Activated CD8-positive, alpha-beta T cell treated with anti-CD3 and anti-CD28 coated beads, Interleukin-2, amount 10 ng/mL, durations not matched to agents 7 days and 5 days (primary cell): ENCODE data around the gene IGFBP1. TPM values are rescaled to one million over a fixed set of nuclear protein-coding genes. Genes with fewer than 3 reads are reported as not detected.
"Not testable (repeated sequence)": the region's sequence is repeated elsewhere in the genome, so short reads cannot be mapped to it uniquely, and the experiment has no call there.

Experiments used
- ATAC-seq: fragments of 150-1000 bp; cut with Tn5 transposase; one replicate; pipeline ENCODE4 v1.10.0; 2021; ENCODE audit warnings: moderate library complexity
- CTCF ChIA-PET: fragments of 350-600 bp; sonication (Branson Sonifier 250); formaldehyde crosslinking; loops from one replicate; lab custom pipeline; 2021; ENCODE audit warnings: antibody characterized with exemption; lab: Charles Lee
- POLR2A ChIA-PET: fragments of 350-600 bp; sonication (Branson Sonifier 250); formaldehyde crosslinking; loops from one replicate; lab custom pipeline; 2021; ENCODE audit warnings: antibody characterized with exemption; lab: Charles Lee
- DNase-seq: peaks from one replicate; pipeline ENCODE4 v3.0.0-alpha.2; 2020
- H3K27ac Mint-ChIP-seq: one replicate; pipeline ENCODE4 v1.8.0; 2021; ENCODE audit warnings: mild to moderate bottlenecking, mixed read lengths
- H3K27me3 Mint-ChIP-seq: one replicate; pipeline ENCODE4 v1.8.0; 2021; ENCODE audit warnings: low read depth, mixed read lengths
- H3K36me3 Mint-ChIP-seq: one replicate; pipeline ENCODE4 v1.8.0; 2021; ENCODE audit warnings: low read depth, mixed read lengths
- H3K4me1 Mint-ChIP-seq: one replicate; pipeline ENCODE4 v1.8.0; 2021; ENCODE audit warnings: low read depth, mixed read lengths
- H3K4me3 Mint-ChIP-seq: one replicate; pipeline ENCODE4 v1.8.0; 2021; ENCODE audit warnings: mild to moderate bottlenecking, mixed read lengths
- H3K9me3 Mint-ChIP-seq: one replicate; pipeline ENCODE4 v1.8.0; 2022; ENCODE audit warnings: mixed read lengths; ENCODE audit not compliant: insufficient read depth
- total RNA-seq, 2 experiments: library from RNA; stranded (reverse); gene quantifications; one replicate each; pipeline ENCODE4 v1.2.3, GENCODE V29; 2021

Gene IGFBP1
- total RNA-seq, 2 experiments from 2014 or later, result not detected

GRCh38 chr7:45923290-45923689 is 35.0 kb downstream of the IGFBP1 start:
- CTCF ChIA-PET, result interaction anchor here (0.7 to 3.1 kb wide), 17 partner anchors 10 to 1169 kb away, joined by 3 to 22 read pairs (median 6); no protein-coding TSS in a partner anchor
- H3K36me3 Mint-ChIP-seq, result peaks cover 2% of the 10 kb centered on the region
- DNase-seq (peak; percentile 71), ATAC-seq (peak; percentile 45)
- peak overlapping the region; percentile 24 for H3K27ac Mint-ChIP-seq
- peak overlapping the region; percentile 49 for H3K4me3 Mint-ChIP-seq
- POLR2A ChIA-PET, result interaction anchor here (0.8 kb wide), 1 partner anchor 12 kb away, joined by 3 read pairs; no protein-coding TSS in a partner anchor
- H3K27me3 Mint-ChIP-seq, result peaks cover 50% of the 10 kb centered on the region
- H3K4me1 Mint-ChIP-seq, result peaks cover 35% of the 10 kb centered on the region
- H3K9me3 Mint-ChIP-seq, result no peaks in the 10 kb centered on the region

DNA sequence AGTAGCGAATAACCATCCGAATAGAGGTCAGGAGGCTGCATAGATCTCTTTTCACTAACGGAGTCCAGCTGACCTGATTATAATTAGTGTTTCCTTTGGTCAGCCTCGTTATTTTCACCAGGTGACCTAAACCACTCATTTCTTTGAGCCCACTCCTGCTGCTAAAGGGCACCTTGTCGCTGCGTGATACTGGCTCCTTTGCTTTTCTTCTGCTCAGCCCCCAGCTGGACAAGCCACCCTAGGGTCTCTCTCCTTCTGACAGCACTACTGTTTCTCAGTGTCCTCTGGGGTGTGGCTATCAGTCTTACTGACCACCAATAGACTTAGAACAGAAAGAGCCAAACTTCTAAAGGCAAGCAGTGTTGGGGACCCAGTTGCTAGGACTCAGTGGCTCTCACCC is 35.5 kb downstream of the IGFBP1 start:
- ChIA-PET POLR2A (no interaction called here), CTCF (interaction anchor here (0.7 to 3.1 kb wide), 8 partner anchors 11 to 1164 kb away, joined by 3 to 22 read pairs (median 8); no protein-coding TSS in a partner anchor)
- Mint-ChIP-seq H3K27ac (no peak overlapping the region), H3K36me3 (peaks cover 2% of the 10 kb centered on the region), H3K4me3 (no peak overlapping the region), H3K27me3 (peaks cover 50% of the 10 kb centered on the region), H3K9me3 (no peaks in the 10 kb centered on the region), H3K4me1 (peaks cover 32% of the 10 kb centered on the region)
- ATAC-seq, result no peak
- no peak for DNase-seq

- DNase-seq (no peak), ATAC-seq (no peak)
- CTCF ChIA-PET, result interaction anchor here (3.1 kb wide), 1 partner anchor 1163 kb away, joined by 22 read pairs; no protein-coding TSS in a partner anchor
- H3K27me3 Mint-ChIP-seq, result peaks cover 51% of the 10 kb centered on the region
- peaks cover 2% of the 10 kb centered on the region for H3K36me3 Mint-ChIP-seq
- H3K4me3 Mint-ChIP-seq, result no peak overlapping the region
- POLR2A ChIA-PET, result no interaction called here
- no peaks in the 10 kb centered on the region for H3K9me3 Mint-ChIP-seq
- H3K27ac Mint-ChIP-seq, result no peak overlapping the region
- peaks cover 30% of the 10 kb centered on the region for H3K4me1 Mint-ChIP-seq
These were observed 36.0 kb downstream of the IGFBP1 start for GRCh38 chr7:45924283-45924682.

DNA sequence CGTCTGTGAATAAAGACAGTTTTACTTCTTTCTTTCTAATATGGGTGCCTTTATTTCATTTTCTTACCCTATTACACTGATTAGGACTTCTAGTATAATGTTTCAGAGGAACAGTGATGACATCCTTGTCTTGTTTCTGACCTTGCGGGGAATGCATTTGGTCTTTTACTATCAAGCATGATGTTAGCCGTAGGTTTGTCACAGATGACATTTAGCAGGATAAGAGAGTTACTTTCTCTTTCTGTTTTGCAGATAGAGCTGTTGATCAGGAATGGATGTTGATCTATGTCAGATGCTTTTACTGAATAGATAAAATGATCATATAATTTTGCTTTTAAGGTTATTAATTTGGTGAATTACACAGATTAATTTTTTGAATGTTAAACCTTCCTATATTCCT is 39.4 kb downstream of the IGFBP1 start:
- no peaks in the 10 kb centered on the region for H3K36me3 Mint-ChIP-seq
- POLR2A ChIA-PET, result no interaction called here
- H3K27ac Mint-ChIP-seq, result no peak overlapping the region
- peaks cover 9% of the 10 kb centered on the region for H3K4me1 Mint-ChIP-seq
- peaks cover 36% of the 10 kb centered on the region for H3K27me3 Mint-ChIP-seq
- DNase-seq (no peak), ATAC-seq (no peak)
- H3K4me3 Mint-ChIP-seq, result peak overlapping the region; percentile 9
- H3K9me3 Mint-ChIP-seq, result no peaks in the 10 kb centered on the region
- CTCF ChIA-PET, result no interaction called here

DNA sequence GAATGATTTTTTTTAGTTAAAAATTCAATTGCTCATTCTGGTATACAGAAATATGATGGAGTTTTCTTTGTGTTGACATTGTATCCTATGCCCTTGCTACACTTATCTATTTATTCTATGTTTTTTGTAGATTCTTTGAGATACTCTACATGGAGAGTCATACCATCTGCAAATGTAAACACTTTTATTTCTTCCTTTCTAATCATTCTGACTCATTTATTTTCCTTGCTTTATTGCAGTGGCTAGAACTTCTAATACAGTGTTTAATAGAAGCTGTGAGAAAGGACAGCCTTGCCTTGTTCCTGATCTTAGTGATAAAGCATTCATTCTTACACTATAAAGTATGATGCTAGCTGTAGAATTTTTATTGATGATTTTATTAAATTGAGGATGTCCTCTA is 42.7 kb downstream of the IGFBP1 start:
- POLR2A ChIA-PET, result no interaction called here
- no peaks in the 10 kb centered on the region for H3K9me3 Mint-ChIP-seq
- H3K27me3 Mint-ChIP-seq, result peaks cover 22% of the 10 kb centered on the region
- CTCF ChIA-PET, result no interaction called here
- no peaks in the 10 kb centered on the region for H3K4me1 Mint-ChIP-seq
- no peak overlapping the region for H3K27ac Mint-ChIP-seq
- H3K4me3 Mint-ChIP-seq, result no peak overlapping the region
- ATAC-seq (no peak), DNase-seq (no peak)
- no peaks in the 10 kb centered on the region for H3K36me3 Mint-ChIP-seq

DNA sequence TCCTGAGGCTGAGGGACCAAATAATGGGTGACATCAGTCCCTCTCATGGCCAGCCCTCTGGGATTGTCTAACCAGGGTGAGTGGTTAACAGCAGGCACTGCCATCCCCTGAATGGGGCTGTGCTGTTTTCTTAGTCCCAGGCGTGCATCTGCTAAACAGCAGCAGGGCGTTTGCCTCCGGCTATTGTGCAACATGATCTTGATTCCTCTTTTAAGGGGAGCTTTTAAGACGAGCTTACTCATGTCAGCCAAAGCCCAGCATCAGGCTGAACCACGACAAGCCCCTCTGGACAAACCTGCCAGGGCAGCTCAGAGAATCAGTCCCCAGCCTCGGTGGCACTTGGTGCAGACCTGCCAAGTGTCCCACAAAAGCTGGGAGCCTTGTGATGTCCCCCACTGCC is 49.0 kb downstream of the IGFBP1 start:
- DNase-seq (no peak), ATAC-seq (no peak)
- peaks cover 3% of the 10 kb centered on the region for H3K36me3 Mint-ChIP-seq
- POLR2A ChIA-PET, result no interaction called here
- peaks cover 24% of the 10 kb centered on the region for H3K4me1 Mint-ChIP-seq
- CTCF ChIA-PET, result no interaction called here
- no peak overlapping the region for H3K27ac Mint-ChIP-seq
- peaks cover 14% of the 10 kb centered on the region for H3K27me3 Mint-ChIP-seq
- no peak overlapping the region for H3K4me3 Mint-ChIP-seq
- peaks cover 6% of the 10 kb centered on the region for H3K9me3 Mint-ChIP-seq

GRCh38 chr7:45937862-45938261 is 49.6 kb downstream of the IGFBP1 start:
- Mint-ChIP-seq H3K27ac (no peak overlapping the region), H3K27me3 (peaks cover 14% of the 10 kb centered on the region), H3K36me3 (peaks cover 3% of the 10 kb centered on the region), H3K4me1 (peaks cover 24% of the 10 kb centered on the region), H3K4me3 (no peak overlapping the region), H3K9me3 (peaks cover 6% of the 10 kb centered on the region)
- POLR2A ChIA-PET, result no interaction called here
- DNase-seq (no peak), ATAC-seq (no peak)
- CTCF ChIA-PET, result no interaction called here

- Mint-ChIP-seq H3K27me3 (peaks cover 14% of the 10 kb centered on the region), H3K4me1 (peaks cover 24% of the 10 kb centered on the region), H3K4me3 (no peak overlapping the region), H3K27ac (no peak overlapping the region), H3K9me3 (peaks cover 6% of the 10 kb centered on the region), H3K36me3 (peaks cover 3% of the 10 kb centered on the region)
- ChIA-PET POLR2A (no interaction called here), CTCF (interaction anchor here (2.3 kb wide), 1 partner anchor 16 kb away, joined by 11 read pairs; the partner anchor contains the start of gene IGFBP3)
- ATAC-seq, result no peak
- DNase-seq, result no peak
These were observed 50.5 kb downstream of the IGFBP1 start for GRCh38 chr7:45938626-45939302.

GRCh38 chr7:45939574-45939973 is 51.3 kb downstream of the IGFBP1 start:
- no peak for DNase-seq
- Mint-ChIP-seq H3K27me3 (peaks cover 11% of the 10 kb centered on the region), H3K4me1 (peaks cover 24% of the 10 kb centered on the region), H3K4me3 (no peak overlapping the region), H3K36me3 (peaks cover 3% of the 10 kb centered on the region), H3K27ac (peak overlapping the region; percentile 3), H3K9me3 (peaks cover 6% of the 10 kb centered on the region)
- CTCF ChIA-PET, result interaction anchor here (1.7 to 2.3 kb wide), 2 partner anchors 17 to 22 kb away, joined by 6 to 11 read pairs; partner anchors contain the start of gene IGFBP3
- ATAC-seq, result no peak
- POLR2A ChIA-PET, result no interaction called here

DNA sequence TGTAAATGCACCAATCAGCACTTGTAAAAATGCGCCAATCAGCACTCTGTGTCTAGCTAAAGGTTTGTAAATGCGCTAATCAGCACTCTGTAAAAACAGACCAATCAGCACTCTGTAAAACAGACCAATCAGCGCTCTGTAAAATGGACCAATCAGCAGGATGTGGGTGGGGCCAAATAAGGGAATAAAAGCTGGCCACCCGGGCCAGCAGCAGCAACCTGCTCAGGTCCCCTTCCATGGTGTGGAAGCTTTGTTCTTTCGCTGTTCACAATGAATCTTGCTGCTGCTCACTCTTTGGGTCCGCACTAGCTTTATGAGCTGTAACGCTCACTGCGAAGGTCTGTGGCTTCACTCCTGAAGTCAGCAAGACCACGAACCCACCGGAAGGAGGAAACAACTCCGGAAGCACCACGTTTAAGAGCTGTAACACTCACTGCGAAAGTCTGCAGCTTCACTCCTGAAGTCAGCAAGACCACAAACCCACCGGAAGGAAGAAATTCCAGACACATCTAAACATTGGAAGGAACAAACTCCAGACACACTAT is 52.0 kb downstream of the IGFBP1 start:
- CTCF ChIA-PET, result interaction anchor here (1.7 to 2.3 kb wide), 2 partner anchors 18 to 22 kb away, joined by 6 to 11 read pairs; partner anchors contain the start of gene IGFBP3
- Mint-ChIP-seq H3K4me3 (peak overlapping the region; percentile 50), H3K4me1 (peaks cover 24% of the 10 kb centered on the region), H3K27ac (peak overlapping the region; percentile 43), H3K27me3 (peaks cover 11% of the 10 kb centered on the region)
- POLR2A ChIA-PET, H3K9me3 Mint-ChIP-seq, H3K36me3 Mint-ChIP-seq: not testable (repeated sequence)
- DNase-seq (peak; percentile 71), ATAC-seq (peak; percentile 67)

- ATAC-seq (no peak), DNase-seq (no peak)
- H3K27ac Mint-ChIP-seq, result no peak overlapping the region
- peaks cover 3% of the 10 kb centered on the region for H3K36me3 Mint-ChIP-seq
- peak overlapping the region; percentile 50 for H3K4me3 Mint-ChIP-seq
- peaks cover 24% of the 10 kb centered on the region for H3K4me1 Mint-ChIP-seq
- CTCF ChIA-PET, result interaction anchor here (1.7 to 2.3 kb wide), 2 partner anchors 19 to 23 kb away, joined by 6 to 11 read pairs; partner anchors contain the start of gene IGFBP3
- peaks cover 6% of the 10 kb centered on the region for H3K9me3 Mint-ChIP-seq
- POLR2A ChIA-PET, result no interaction called here
- H3K27me3 Mint-ChIP-seq, result peaks cover 11% of the 10 kb centered on the region
These were observed 52.7 kb downstream of the IGFBP1 start for GRCh38 chr7:45940939-45941338.
